ENCODE measurements around the gene RASAL3.

RASAL3 gene

DNA sequence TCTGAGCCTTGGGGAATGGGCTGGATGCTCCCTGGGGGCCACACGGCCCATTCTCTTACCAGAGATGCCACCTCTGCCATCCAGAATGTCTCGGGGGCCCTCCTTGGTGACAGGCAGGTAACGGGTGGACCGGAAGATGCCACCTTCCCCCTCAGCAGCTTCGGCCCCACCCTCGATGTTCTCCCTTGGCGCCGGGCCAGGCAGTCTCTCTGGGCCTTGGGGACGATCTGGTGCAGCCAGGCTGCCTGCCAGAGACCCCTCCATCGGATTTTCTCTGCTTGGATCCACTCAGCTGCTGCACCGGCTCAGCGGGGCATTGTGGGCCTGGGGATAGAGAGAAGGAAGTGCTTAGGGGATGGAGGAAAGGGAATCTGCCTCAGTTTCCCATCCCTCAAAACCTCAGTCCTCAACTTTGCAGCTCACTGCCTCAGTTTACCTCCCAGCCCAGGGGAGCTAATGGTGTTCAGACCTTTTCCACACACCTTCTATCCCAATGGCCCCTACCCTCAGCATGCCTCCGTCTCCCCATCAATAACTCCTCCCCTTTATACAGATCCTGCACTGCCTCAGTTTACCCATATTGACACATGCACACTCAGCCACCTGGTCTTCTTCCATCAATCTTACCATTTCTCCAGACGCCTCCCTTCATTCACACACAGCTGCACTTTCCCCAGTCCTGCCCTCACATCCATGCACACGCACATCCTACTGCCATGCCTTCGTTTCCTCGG, 16.1 kb downstream of the RASAL3 start:
- H3K4me3 ChIP-seq (ENCODE audit: low read depth, low read length): no peak overlapping the region
- no peak for DNase-seq (ENCODE audit: low read depth)
- no peak for TF ChIP-seq MYC (IDR thresholded peaks at IDR 0.05; ENCODE audit: low read depth, low read length)
- TF ChIP-seq, protein P1, sequence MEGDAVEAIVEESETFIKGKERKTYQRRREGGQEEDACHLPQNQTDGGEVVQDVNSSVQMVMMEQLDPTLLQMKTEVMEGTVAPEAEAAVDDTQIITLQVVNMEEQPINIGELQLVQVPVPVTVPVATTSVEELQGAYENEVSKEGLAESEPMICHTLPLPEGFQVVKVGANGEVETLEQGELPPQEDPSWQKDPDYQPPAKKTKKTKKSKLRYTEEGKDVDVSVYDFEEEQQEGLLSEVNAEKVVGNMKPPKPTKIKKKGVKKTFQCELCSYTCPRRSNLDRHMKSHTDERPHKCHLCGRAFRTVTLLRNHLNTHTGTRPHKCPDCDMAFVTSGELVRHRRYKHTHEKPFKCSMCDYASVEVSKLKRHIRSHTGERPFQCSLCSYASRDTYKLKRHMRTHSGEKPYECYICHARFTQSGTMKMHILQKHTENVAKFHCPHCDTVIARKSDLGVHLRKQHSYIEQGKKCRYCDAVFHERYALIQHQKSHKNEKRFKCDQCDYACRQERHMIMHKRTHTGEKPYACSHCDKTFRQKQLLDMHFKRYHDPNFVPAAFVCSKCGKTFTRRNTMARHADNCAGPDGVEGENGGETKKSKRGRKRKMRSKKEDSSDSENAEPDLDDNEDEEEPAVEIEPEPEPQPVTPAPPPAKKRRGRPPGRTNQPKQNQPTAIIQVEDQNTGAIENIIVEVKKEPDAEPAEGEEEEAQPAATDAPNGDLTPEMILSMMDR (IDR thresholded peaks at IDR 0.05; ENCODE audit: low read depth, low read length): no peak
- TF ChIP-seq, protein P2, sequence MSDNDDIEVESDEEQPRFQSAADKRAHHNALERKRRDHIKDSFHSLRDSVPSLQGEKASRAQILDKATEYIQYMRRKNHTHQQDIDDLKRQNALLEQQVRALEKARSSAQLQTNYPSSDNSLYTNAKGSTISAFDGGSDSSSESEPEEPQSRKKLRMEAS (IDR thresholded peaks at IDR 0.05; ENCODE audit: low read depth, low read length): no peak
- no peak for TF ChIP-seq POLR2A (IDR thresholded peaks at IDR 0.05; ENCODE audit: extremely low read depth, insufficient read length)

DNA sequence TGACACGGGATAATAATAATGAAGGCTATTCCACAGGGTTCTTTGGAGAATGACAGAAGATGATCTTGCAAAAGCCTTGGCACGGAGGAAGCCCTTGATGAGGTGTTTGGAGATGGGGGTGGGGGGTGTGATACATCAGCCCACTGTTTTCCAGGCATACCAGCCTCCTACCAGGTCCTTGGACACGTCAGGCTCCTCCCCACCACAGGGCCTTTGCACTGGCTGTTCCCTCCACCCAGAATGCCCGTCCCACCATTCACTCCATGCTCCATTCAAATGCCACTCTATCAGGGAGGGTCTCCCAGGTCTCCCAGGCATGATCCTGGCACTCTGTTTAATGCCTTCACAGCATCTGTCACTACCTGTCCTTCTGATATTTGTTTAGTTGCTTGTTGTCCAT, 17.3 kb downstream of the RASAL3 start:
- TF ChIP-seq MYC (IDR thresholded peaks at IDR 0.05; ENCODE audit: low read depth, low read length) (no peak), POLR2A (IDR thresholded peaks at IDR 0.05; ENCODE audit: extremely low read depth, insufficient read length) (no peak)
- TF ChIP-seq, protein P1 (IDR thresholded peaks at IDR 0.05; ENCODE audit: low read depth, low read length): no peak
- TF ChIP-seq, protein P2 (IDR thresholded peaks at IDR 0.05; ENCODE audit: low read depth, low read length): no peak
- no peak for DNase-seq (ENCODE audit: low read depth)
- H3K4me3 ChIP-seq (ENCODE audit: low read depth, low read length): no peak overlapping the region

DNA sequence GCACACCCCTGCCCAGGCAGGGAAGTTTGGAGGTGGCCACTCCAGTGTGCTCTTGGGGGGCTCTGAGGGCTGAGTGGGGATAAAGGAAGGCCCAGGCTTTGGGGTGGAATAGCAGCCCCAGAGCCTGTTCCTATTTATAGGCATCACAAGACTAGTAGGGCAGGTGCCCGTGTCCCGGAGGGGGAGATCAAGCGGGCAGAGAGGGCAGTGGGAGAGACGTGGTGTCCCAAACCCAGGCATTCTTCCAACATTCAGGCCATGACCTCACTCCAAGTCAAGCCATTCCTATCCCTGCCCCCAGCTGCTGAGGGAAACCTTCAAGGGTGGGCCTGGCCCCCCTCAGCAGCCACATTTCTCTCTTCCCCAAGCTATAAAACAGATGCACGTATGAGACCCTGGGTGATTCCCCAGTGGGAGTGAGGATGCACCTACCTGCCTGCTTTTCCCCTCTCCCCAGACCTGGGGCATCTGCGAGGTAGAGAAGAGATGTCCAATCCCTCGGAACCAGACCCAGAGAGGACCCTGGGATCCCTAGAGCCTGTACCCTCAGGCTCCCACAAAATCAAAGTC, 18.5 kb downstream of the RASAL3 start:
- no peak overlapping the region for H3K4me3 ChIP-seq (ENCODE audit: low read depth, low read length)
- no peak for DNase-seq (ENCODE audit: low read depth)
- TF ChIP-seq POLR2A (IDR thresholded peaks at IDR 0.05; ENCODE audit: extremely low read depth, insufficient read length) (no peak), MYC (IDR thresholded peaks at IDR 0.05; ENCODE audit: low read depth, low read length) (no peak)
- TF ChIP-seq, protein P2 (IDR thresholded peaks at IDR 0.05; ENCODE audit: low read depth, low read length): no peak
- TF ChIP-seq, protein P1 (IDR thresholded peaks at IDR 0.05; ENCODE audit: low read depth, low read length): no peak

DNA sequence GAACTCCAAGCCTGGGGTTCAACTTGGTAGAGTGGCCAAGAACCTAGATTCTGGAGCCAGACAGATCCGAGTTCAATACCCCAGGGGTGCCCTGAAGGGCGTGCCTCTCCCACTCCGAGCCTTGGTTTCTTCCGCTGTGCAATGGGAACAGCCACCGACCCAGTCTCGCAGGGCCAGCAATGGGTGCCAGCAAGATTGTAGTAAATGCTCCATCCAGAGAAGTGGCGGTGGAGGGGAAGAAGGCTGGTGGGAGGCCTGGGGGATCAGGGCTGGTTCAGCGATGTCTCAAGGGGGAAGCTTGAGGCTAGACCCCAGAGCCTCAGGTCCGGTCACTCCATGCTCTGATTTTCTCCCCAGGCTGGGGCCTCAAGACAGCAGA, 19.1 kb downstream of the RASAL3 start:
- TF ChIP-seq, protein P1 (IDR thresholded peaks at IDR 0.05; ENCODE audit: low read depth, low read length): no peak
- TF ChIP-seq POLR2A (IDR thresholded peaks at IDR 0.05; ENCODE audit: extremely low read depth, insufficient read length): no peak
- TF ChIP-seq, protein P2 (IDR thresholded peaks at IDR 0.05; ENCODE audit: low read depth, low read length): no peak
- no peak for TF ChIP-seq MYC (IDR thresholded peaks at IDR 0.05; ENCODE audit: low read depth, low read length)
- no peak overlapping the region for H3K4me3 ChIP-seq (ENCODE audit: low read depth, low read length)
- DNase-seq (ENCODE audit: low read depth): no peak

DNA sequence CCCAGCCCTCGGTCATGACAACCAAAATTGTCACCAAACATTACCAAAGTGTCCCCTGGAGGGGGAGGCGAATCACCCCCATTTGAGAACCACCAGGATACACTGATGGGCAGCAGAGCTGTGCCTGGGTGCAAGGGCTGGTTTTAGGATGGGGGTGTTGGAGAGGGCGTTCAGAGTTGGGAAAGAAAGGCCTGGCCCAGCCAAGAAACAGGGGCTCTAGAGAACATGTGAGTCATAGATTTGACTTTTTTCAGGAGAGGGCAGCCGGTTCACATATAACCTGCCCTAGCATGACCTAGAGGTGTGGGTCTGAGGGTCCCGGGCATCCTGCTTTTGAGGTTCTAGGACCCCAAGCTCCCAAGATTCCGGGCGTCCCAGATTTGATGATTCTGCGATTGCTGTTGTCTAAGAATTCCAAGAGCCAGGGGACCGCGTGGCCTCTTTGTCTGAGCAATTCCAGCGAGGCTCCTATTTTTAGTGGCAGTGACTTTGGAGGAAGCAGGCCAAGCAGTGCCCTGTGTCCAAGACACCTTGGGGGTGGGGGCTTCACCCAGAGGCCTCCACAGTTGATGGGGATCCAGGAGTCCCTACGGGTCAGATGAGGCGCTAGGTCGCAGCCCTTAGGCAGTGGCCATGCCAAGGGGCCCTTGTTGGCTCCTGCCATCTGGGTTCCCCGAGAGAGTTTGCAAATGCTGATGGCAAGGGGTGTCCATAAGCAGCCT, 19.7 kb downstream of the RASAL3 start:
- DNase-seq (ENCODE audit: low read depth): no peak
- TF ChIP-seq MYC (IDR thresholded peaks at IDR 0.05; ENCODE audit: low read depth, low read length) (no peak), POLR2A (IDR thresholded peaks at IDR 0.05; ENCODE audit: extremely low read depth, insufficient read length) (no peak)
- TF ChIP-seq, protein P2 (IDR thresholded peaks at IDR 0.05; ENCODE audit: low read depth, low read length): no peak
- H3K4me3 ChIP-seq (ENCODE audit: low read depth, low read length): no peak overlapping the region

DNA sequence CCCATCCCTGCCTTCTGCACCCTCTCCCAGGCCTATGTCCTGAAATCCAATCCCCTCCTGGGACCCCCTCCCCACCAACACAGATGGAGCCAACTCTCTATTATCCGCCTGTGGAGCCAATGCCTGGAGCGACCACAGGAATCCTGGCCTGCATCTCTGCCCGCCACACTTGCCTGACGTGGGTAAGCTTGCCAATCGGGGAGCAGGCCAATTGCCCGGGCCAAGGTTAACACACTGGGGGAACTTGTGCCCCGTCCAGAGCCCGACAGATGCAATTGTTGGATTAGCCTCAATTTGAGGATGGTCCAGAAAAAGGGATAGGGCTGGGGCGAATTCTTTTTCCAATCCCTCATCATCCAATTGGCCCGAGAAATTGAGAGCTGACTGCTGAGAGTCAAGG, 20.5 kb downstream of the RASAL3 start:
- DNase-seq (ENCODE audit: low read depth): no peak
- no peak for TF ChIP-seq POLR2A (IDR thresholded peaks at IDR 0.05; ENCODE audit: extremely low read depth, insufficient read length)
- no peak for TF ChIP-seq MYC (IDR thresholded peaks at IDR 0.05; ENCODE audit: low read depth, low read length)
- TF ChIP-seq, protein P1 (IDR thresholded peaks at IDR 0.05; ENCODE audit: low read depth, low read length): no peak
- TF ChIP-seq, protein P2 (IDR thresholded peaks at IDR 0.05; ENCODE audit: low read depth, low read length): no peak

More for the DNA sequence above, 20.5 kb downstream of the RASAL3 start:
- no peak overlapping the region for H3K4me3 ChIP-seq (ENCODE audit: low read depth, low read length)

Data from NB4 (cell line).